VCaP (cell line): ENCODE measurements around the gene FNDC3A.
"Not testable (repeated sequence)": the region's sequence is repeated elsewhere in the genome, so short reads cannot be mapped to it uniquely, and the experiment has no call there.

Experiments used
- H3K27ac ChIP-seq: fragments of 450-650 bp; 2 replicates; pipeline ENCODE4 v1.5.1; 2017
- TF ChIP-seq, protein P1 (sequence below): fragments of 450-650 bp; conservative IDR thresholded peaks from 2 replicates; pipeline ENCODE4 v1.5.1; 2017; ENCODE audit warnings: mild to moderate bottlenecking, moderate library complexity

Gene FNDC3A

DNA sequence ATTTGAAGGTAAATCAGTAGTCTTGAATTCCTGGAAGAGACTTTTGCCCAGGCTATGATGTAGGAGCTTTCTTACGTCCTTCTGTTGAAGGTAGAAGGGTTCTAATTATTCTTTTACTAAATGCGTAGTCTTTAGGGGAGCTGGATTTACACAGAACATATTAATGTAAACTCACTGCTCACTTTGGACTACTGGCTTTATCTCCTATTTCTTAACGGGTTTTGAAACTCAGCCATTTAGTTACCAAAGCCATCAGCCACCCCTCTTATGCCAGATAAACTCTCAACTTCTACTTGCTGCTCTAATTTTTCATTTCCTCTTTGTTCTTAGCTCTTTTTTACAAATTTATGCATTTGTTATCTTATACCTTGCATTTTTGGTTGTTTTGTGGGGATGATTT lies 81.5 kb downstream of the FNDC3A start:
- TF ChIP-seq, protein P1, sequence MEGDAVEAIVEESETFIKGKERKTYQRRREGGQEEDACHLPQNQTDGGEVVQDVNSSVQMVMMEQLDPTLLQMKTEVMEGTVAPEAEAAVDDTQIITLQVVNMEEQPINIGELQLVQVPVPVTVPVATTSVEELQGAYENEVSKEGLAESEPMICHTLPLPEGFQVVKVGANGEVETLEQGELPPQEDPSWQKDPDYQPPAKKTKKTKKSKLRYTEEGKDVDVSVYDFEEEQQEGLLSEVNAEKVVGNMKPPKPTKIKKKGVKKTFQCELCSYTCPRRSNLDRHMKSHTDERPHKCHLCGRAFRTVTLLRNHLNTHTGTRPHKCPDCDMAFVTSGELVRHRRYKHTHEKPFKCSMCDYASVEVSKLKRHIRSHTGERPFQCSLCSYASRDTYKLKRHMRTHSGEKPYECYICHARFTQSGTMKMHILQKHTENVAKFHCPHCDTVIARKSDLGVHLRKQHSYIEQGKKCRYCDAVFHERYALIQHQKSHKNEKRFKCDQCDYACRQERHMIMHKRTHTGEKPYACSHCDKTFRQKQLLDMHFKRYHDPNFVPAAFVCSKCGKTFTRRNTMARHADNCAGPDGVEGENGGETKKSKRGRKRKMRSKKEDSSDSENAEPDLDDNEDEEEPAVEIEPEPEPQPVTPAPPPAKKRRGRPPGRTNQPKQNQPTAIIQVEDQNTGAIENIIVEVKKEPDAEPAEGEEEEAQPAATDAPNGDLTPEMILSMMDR = no peak
- H3K27ac ChIP-seq = no peak overlapping the region

DNA sequence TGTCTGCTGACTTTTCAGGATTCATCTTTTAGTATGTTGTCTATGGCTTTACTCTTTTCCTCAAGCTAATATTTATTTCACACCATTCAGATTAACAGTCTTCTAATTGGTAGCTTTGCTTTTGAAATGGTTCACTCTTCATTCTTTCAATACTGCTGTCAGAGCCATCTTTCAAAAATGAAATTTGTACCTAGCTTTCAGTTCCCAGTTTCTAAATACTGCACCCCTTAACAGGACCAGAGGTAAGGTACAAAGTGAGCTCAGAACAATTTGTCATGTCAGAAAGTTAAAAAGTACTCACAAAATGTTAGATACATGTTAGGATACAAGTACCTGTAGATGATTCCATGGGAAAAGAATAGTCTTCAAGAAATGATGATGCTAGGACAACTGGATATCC lies 83.0 kb downstream of the FNDC3A start:
- H3K27ac ChIP-seq = no peak overlapping the region
- TF ChIP-seq, protein P1 = no peak

DNA sequence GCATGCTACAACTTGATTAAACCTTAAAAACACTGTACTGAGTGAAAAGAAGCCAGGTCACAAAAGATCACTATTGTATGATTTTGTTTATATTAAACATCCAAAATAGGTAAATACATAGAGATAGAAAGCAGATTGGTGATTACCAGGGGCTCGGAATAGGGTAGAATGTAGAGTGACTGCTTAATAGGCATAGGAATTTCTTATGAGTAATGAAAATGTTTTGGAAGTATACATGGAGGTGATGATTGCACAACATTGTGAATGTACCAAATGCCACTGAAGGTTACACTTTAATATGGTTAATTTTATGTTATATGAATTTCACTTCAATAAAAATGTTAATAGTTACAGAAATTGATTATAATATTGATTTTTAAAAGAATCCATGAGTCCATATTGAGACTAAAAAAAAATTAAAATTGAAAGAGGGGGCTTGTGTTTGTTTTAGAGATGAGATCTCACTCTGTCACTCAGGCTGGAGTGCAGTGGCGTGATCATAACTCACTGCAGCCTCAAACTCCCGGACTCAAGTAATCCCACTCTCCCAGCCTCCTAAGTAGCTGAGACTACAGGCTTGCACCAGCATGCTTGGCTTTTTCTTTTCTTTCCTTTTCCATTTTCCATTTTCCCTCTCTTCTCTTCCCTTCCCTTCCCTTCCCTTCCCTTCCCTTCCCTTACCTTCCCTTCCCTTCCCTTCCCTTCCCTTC lies 85.1 kb downstream of the FNDC3A start:
- TF ChIP-seq, protein P1 = no peak
- H3K27ac ChIP-seq = no peak overlapping the region

DNA sequence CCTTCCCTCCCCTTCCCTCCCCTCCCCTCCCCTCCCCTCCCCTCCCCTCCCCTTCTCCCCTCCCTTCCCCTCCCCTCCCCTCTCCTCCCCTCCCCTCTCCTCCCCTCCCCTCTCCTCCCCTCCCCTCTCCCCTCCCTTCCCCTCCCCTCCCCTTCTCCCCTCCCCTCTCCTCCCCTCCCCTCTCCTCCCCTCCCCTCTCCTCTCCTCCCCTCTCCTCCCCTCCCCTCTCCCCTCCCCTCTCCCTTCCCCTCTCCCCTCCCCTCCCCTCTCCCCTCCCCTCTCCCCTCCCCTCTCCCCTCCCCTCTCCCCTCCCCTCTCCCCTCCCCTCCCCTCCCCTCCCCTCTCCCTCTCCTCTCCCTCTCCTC lies 85.7 kb downstream of the FNDC3A start:
- not testable (repeated sequence) for H3K27ac ChIP-seq

DNA sequence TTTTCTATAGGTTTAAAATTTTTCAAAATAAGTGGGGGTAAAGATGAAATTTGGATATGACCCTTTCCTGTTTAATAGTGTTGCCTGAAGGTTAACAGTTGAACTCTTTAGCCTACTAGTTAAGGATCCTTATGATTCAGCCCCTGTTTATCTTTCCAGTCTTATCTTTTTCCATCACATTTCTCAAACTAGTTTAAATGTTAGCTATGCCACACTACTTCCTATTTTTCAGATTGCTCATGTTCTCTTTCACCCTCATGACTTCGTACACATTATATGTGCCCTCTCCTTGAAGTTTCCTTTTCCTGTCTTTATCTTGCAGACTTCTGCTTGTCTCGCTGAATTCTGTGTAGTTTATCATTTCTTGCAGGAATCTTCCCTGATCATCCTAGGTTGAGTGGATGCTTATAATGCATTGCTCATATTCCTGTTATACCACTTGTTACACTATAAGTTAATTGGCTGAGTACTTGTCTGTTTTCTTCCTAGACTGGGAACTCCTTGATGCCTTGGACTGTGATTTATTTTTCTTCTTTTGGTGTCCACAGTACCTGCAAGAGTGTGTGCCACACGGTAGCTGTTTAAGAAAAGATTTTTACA lies 86.7 kb downstream of the FNDC3A start:
- TF ChIP-seq, protein P1 = no peak
- peak overlapping the region; percentile 9; the same call in 1 of the 2 replicates for H3K27ac ChIP-seq

DNA sequence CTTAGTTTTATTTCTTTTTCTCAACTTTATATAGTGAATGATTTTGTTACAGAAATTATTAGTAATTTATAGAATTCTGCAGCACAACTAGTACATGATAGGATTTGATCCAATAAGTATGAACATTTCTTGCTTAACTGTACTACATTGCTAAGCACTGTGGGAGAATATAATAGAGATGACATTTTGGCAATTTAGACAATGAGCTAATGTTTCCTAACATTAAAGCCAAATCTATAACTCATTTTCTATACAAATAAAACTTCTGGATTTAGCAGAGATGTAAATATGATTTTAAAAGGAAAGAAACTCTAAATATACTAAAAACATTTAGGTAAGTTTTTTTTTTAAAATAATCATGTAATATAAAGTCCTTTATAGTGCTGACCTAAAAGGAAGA lies 87.3 kb downstream of the FNDC3A start:
- TF ChIP-seq, protein P1 = no peak

DNA sequence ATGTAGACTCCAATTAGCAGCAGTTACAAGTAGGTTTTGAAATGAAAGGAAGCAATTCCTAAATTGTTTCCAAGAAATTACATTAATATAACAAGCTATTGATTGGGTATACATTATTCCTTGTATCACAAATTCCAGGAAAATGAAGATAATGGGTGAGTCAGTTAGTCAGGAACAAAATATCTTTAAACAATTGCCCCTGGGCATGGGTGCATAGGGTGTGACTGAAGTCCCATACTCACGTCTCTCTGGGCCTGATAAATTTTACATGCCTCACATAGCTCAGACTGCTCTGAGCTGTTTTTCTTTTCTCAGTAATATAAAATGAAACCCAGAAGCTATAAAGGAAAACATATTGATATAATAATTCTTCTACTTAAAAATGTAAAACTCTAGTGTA lies 87.8 kb downstream of the FNDC3A start:
- no peak overlapping the region for H3K27ac ChIP-seq
- TF ChIP-seq, protein P1 = no peak

More for the DNA sequence above, 87.3 kb downstream of the FNDC3A start:
- H3K27ac ChIP-seq = peak overlapping the region; percentile 9; the same call in 1 of the 2 replicates

DNA sequence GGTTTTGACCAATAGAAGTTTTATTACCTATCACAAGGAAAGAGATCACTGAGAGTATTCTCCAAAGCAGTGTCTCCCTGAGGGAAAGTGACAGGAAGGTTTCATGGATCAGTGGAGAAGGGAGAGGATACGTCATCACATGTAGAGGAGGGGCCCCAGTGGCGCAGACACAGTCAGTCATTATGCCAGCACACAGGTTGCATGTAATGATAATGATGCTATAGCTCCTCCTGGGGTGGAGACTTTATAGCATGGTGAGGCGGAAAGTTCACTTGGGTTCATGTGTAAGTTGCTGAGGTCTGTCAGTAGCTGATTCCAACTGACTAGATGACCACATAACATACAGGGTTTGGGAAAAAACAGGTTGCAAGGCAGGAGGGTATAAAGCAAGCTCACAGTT lies 88.8 kb downstream of the FNDC3A start:
- no peak overlapping the region for H3K27ac ChIP-seq
- TF ChIP-seq, protein P1 = no peak
